ENCODE measurements around the gene GNL1.

DNA sequence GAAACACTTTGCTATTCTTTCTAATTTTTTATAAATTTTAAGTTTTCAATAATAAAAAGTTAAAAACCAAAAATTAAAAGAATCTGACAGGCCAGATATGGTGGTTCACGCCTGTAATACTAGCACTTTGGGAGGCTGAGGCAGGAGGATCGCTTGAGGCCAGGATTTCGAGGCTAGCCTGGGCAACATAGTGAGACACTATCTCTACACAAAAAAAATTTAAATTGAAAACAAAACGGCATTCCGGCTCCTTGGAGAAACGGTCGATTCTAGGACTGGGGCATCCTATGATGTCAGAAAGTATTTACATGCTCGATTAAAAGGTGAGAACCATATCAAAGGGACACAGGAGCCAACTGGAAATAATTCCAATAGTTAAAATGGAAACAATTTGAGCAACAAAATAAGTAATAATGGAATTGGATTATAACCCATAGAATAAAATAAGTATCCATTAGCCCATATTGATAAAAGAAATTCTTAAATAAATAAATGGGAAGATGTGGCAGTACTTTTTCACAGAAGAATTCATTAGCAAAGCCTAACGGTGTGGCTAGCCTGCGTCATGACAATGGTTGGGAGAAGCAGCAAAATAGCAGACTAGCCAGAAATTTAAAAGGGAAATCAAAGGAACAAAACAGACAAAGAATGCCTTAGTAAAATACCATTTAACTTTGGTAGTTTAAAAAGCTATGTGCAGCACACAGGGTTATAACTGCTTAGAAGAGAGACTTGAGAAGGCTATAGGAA lies 45.7 kb downstream of the GNL1 start:
- TF ChIP-seq POLR2A (IDR thresholded peaks at IDR 0.05; ENCODE audit: low read depth, low read length) (no peak), NBN (IDR thresholded peaks at IDR 0.05) (no peak)
- TF ChIP-seq, protein P1, sequence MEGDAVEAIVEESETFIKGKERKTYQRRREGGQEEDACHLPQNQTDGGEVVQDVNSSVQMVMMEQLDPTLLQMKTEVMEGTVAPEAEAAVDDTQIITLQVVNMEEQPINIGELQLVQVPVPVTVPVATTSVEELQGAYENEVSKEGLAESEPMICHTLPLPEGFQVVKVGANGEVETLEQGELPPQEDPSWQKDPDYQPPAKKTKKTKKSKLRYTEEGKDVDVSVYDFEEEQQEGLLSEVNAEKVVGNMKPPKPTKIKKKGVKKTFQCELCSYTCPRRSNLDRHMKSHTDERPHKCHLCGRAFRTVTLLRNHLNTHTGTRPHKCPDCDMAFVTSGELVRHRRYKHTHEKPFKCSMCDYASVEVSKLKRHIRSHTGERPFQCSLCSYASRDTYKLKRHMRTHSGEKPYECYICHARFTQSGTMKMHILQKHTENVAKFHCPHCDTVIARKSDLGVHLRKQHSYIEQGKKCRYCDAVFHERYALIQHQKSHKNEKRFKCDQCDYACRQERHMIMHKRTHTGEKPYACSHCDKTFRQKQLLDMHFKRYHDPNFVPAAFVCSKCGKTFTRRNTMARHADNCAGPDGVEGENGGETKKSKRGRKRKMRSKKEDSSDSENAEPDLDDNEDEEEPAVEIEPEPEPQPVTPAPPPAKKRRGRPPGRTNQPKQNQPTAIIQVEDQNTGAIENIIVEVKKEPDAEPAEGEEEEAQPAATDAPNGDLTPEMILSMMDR (IDR thresholded peaks at IDR 0.05 in 2 of 3, conservative IDR thresholded peaks at IDR 0.05 in 1 of 3; ENCODE audit: control insufficient read depth in 2 of 3, extremely low read depth in 1 of 3, insufficient read depth in 1 of 3, low read depth in 3 of 3, low read length in 3 of 3), result no peak

Measured in GM12878 (cell line).